ENCODE data around the gene UCN2.
"Not testable (repeated sequence)": the region's sequence is repeated elsewhere in the genome, so short reads cannot be mapped to it uniquely, and the experiment has no call there.

UCN2 gene

DNA sequence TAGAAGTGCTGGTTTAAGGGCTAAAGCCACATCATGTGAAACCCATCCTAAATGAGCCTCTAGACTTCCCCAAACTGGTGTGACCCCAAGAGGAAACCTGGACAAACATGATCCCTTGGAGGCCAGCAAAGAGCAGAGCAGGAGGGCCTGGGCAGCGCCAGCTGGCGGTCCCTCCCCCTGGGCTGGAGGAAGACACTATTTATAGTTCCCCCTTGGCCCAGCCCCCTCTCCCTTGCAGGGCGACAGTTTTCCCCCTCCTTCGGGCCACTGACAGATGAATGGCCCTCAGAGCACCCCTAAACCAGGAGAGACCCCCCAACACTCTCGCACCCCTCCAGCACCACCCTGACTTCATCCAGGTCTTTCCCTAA lies 2.9 kb downstream of the UCN2 start:
- DNase-seq, result peak; percentile 18

DNA sequence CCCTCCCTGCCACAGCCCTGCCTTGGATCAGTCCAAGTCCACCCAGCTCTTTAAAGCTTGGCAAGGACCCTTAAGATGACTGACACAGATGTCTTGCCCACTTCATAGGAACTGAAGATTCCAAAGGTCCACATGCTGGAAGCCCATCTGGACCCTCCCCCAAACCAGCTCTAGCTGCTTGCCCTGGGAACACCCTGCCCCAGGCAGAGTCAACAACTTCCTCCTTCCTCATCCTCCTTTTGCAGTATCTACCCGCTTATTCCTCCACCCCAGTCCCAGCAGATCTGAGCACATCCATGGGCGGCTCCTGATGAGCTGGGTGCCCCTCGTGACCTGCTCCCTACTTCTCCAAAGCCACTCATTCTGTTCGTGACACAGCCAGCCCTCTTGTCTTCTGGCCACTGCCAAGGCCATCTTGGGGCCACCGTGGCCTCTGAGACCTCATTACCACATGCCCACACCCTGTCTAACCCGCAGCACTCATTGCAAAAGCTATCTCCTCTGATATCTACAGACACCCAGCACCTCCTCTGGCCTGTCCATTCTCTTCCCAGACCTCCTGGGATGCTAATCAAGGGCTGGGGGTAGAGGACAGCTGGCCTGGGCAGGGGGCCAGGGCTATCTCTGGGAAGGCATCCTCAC lies 5.0 kb downstream of the UCN2 start:
- DNase-seq, result no peak

GRCh38 chr3:48556796-48557626 lies 6.6 kb downstream of the UCN2 start, which contains the start of gene PFKFB4:
Gene PFKFB4, minus strand, starts transcription at chr3:48556803. Its CDS starts 26 bp downstream, at chr3:48556777.
- peak; percentile 99 for DNase-seq

GRCh38 chr3:48555949-48556795 lies 7.4 kb downstream of the UCN2 start:
- DNase-seq, result no peak

DNA sequence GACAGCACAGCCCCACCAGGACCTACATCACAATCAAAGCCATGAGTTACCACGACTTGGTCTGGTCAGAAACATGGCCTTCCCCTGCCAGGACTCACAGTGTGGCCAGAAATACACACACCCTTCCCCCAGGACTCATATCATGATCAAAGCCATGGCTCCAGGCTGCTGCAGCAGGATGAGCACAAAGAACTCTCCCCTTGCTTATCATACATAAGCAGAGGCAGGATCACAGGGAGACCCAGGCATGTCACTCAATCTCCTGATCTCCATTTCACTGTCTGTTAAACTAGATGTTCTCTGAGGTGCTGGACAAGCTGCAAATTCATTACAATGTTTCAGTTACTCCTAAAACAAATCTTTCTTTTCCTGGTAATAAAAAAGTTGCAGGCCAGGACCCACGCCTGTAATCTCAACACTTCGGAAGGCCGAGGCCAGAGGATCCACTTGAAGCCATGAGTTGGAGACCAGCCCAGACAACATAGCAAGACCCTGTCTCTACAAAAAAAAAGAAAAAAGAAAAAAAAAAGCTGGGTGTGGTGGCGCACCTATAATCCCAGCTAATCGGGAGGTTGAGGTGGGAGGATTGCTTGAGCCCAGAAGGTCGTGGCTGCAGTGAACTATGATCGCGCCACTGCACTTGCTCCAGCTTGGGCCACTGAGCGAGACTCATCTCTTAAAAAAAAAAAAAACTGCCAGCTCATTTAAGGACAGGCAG lies 8.2 kb downstream of the UCN2 start:
- DNase-seq, result no peak

- DNase-seq, result no peak
Observed at GRCh38 chr3:48553886-48554845, 9.4 kb downstream of the UCN2 start.

DNA sequence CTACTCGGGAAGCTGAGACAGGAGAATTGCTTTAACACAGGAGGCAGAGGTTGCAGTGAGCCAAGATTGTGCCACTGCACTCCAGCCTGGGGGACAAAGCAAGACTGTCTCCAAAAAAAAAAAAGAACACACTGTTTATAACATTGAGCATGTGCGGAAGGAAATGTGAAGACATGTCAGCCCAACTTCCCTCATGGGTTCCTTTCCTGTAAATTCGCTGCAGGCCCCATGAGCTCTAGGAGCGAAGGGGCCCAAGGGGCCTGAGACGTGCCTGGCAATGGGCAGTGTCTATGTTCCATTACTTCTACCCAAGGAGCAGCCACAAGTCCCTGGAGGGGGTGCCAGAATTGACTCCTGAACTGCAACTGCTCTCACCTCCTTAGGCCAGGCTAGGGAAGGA lies 10.2 kb downstream of the UCN2 start:
- DNase-seq, result no peak

GRCh38 chr3:48552111-48552951 lies 11.2 kb downstream of the UCN2 start:
- DNase-seq, result no peak

- not testable (repeated sequence) for DNase-seq
Observed at GRCh38 chr3:48551651-48552050, 11.9 kb downstream of the UCN2 start.

GRCh38 chr3:48548729-48549705 lies 14.6 kb downstream of the UCN2 start:
- DNase-seq, result peak; percentile 80

DNA sequence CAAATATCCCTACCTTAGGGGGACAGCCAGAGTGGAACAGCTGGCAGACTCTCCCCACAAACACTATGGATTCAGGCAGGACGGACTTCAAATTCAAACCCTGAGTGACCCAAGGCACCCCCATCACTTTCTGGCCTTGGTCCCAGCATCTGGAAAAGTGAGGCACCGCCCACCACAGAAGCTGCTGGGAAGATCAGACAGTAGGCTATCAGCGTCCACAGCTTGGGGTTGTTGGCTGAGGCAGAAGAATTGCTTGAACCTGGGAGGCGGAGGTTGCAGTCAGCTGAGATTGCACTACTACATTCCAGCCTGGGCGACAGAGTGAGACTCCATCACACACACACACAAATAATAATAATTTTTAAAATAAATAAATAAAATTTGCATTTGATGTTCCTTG lies 15.5 kb downstream of the UCN2 start:
- DNase-seq, result no peak

- no peak for DNase-seq
Observed at GRCh38 chr3:48546203-48546829, 17.3 kb downstream of the UCN2 start.

GRCh38 chr3:48544141-48544540 lies 19.4 kb downstream of the UCN2 start:
- DNase-seq, result no peak

DNA sequence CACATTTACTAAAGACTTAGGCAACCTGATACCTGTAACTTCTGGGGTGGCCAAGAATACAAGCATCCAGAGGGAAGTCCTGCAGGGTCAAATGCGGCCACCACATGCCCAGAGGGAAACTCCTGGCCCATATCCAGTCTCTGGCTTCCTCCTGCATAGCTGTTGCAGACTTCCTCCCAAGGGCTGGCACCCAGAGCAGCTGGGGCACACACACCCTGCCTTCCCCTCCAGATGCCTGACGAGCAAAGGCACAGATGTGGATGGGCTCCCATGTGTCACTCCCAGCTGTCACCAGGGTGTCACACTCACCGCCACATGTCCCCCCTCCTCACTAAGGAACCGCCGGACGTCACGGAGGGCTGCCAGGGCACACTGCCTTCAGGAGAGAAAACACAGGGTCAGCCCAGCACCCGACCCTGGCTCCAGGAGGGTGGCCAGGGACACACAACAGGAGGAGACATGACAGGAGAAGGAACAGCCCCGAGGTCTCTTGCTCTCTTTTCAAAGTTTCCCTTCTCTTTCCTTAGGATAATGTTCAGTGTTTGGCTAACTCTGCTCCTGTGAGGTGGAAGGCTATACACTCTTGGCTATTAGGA lies 20.2 kb downstream of the UCN2 start:
- no peak for DNase-seq

DNA sequence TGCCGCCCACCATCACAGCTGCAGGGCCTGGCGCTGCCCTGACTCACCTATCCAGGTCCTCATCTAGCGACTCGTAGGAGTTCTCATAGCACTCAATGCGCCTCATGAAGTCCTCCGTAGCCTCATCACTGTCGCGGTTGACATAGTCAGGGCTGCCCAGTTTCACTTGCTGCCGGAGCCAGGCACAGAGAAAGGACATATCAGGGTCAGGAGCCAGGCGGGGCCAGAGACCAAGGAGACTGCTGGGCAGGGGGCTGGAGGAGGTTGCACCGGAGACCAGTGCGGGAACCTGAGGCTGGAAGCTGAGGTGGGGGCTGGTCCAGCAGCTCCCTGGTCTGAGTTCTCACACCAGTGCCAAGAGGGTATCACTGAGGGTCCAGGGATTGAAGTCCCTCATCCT lies 25.1 kb downstream of the UCN2 start:
- DNase-seq, result no peak

DNA sequence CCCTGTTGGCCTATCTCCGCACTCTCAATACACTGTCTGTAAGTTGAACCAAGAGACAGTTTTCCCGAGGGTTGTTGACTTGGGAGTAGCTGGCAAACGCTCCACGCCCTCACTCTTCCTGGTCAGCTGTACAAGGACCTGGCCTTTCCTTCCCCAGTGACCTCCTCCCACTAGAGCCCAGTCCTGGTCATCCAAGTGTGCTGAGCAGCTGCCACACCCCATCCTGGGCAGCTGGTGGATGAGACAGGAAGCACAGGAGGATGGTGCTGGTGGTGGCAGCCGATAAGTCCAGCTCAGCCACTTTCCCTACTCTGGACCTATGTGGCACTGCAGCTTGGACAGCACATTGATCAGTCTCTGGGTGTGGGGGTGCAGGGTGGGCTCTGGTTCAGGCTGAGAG lies 26.8 kb downstream of the UCN2 start:
- no peak for DNase-seq

- no peak for DNase-seq
Observed at GRCh38 chr3:48536116-48536515, 27.5 kb downstream of the UCN2 start.

GRCh38 chr3:48535578-48535977 lies 28.0 kb downstream of the UCN2 start:
- no peak for DNase-seq

GRCh38 chr3:48532977-48533337 lies 30.6 kb downstream of the UCN2 start:
- no peak for DNase-seq
